ENCODE data around the gene ZSWIM1. TPM values are rescaled to one million over a fixed set of nuclear protein-coding genes. Genes with fewer than 3 reads are reported as not detected.

ZSWIM1 gene
- total and polyA plus RNA-seq, 2 of the 8 experiments (the other 6 are each of a cell fraction or from before 2014, with no cell fraction given): 14.1 to 15.6 TPM

DNA sequence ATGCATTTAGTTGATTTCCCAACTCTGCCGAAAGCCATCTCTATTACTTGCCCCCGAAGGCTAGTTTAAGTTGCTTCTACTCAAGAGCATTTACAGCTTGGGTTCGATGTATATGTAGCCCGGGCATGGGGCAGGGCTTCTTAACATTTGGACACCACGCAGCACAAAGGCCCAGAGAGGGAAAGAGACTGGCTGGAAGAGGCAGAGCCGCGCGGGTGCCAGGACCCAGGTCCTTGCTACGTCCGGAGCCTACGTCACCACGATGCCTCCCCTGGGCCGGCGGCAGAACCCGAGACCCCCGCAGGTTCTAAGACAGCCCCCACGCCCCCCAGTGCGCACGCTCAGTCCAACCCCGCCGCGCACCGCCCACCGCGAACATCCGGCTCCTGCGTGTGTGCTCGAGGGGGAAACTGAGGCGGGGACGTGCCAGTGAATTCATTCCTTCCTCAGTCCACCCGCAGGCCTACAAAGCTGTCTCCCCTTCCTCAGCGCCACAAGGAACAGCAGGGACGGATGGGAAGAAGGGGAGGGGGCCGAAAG, 53.1 kb downstream of the ZSWIM1 start:
- H4K91ac ChIP-seq (replicated peaks; ENCODE audit: insufficient read length, low read length): peak overlapping the region; percentile 99
- H3K4me2 ChIP-seq (ENCODE audit: insufficient read depth in 1 of 2, low read depth in 2 of 2, low read length in 2 of 2): peak overlapping the region; percentile 66 to 73
- POLR2A ChIA-PET (ENCODE audit: partially characterized antibody): interaction anchor here (0.6 to 18.4 kb wide), 38 partner anchors 12 to 641 kb away, joined by 3 to 283 read pairs (median 6); partner anchors contain the start of genes ACOT8, CTSA, NEURL2 and PLTP
- FAIRE-seq: no peak
- peak overlapping the region; percentile 95 for H3K56ac ChIP-seq (replicated peaks; ENCODE audit: insufficient read length, low read depth, low read length)
- DNase-seq (ENCODE audit: low read depth in 1 of 2, low spot score in 2 of 2): peak in 1 of 2 experiments; percentile 57
- H4K5ac ChIP-seq (ENCODE audit: insufficient read length, low read depth, low read length): peak overlapping the region; percentile 96
- no peak overlapping the region for H2AK5ac ChIP-seq (ENCODE audit: low read depth, low read length)
- CTCF ChIA-PET (ENCODE audit: partially characterized antibody): interaction anchor here (0.8 to 2.9 kb wide), 10 partner anchors 15 to 134 kb away, joined by 3 to 12 read pairs (median 4); partner anchors contain the start of gene UBE2C
- no peaks in the 10 kb centered on the region; the same call in 1 of the 2 replicates for H3K79me1 ChIP-seq (ENCODE audit: low read depth, low read length)
- peaks cover 0 to 22% of the 10 kb centered on the region in 2 experiments; a peak in 2 of 4 replicates for H3K79me2 ChIP-seq (ENCODE audit: control insufficient read depth in 1 of 2, insufficient read depth in 2 of 2, low read length in 2 of 2)
- no peaks in the 10 kb centered on the region for H3K27me3 ChIP-seq (replicated peaks in 1 of 4; ENCODE audit: control insufficient read depth in 3 of 4, extremely low read depth in 1 of 4, insufficient read depth in 3 of 4, low read length in 3 of 4)
- no peak overlapping the region for H3K23ac ChIP-seq (ENCODE audit: insufficient read length)
- H3K4me1 ChIP-seq (replicated peaks in 1 of 4; ENCODE audit: control insufficient read depth in 3 of 4, insufficient read depth in 4 of 4, low read length in 3 of 4): peaks cover 5 to 31% (median 14%) of the 10 kb centered on the region in 4 experiments
- H2BK120ac ChIP-seq (replicated peaks; ENCODE audit: low read depth, low read length): peak overlapping the region; percentile 67
- H2BK5ac ChIP-seq (ENCODE audit: low read depth, low read length): peak overlapping the region; percentile 96
- H3K23me2 ChIP-seq (ENCODE audit: low read depth, low read length): peaks cover 3% of the 10 kb centered on the region; the same call in 1 of the 2 replicates
- peak overlapping the region; percentile 100 for H3K27ac ChIP-seq (ENCODE audit: low read depth, low read length)
- H2BK20ac ChIP-seq (ENCODE audit: low read length): no peak overlapping the region
- H2BK12ac ChIP-seq (ENCODE audit: low read depth, low read length): no peak overlapping the region; the same call in 1 of the 2 replicates
- TF ChIP-seq EP300 (IDR thresholded peaks at IDR 0.05; ENCODE audit: borderline replicate concordance in 1 of 2, low read depth in 2 of 2, low read length in 2 of 2) (0 out of 3 replicates have a peak, but pooled peaks of 1 of the 2 experiments have one; percentile 9), HDAC2 (IDR thresholded peaks at IDR 0.05; ENCODE audit: borderline replicate concordance in 1 of 2, low read depth in 2 of 2, low read length in 2 of 2) (peak in 1 of 2 experiments; percentile 28; a peak in 1 of 4 replicates), ASH2L (IDR thresholded peaks at IDR 0.05; ENCODE audit: low read length) (peak; percentile 41), CEBPB (IDR thresholded peaks at IDR 0.05; ENCODE audit: low read depth, low read length) (0 out of 2 replicates have a peak, but pooled peaks have one; percentile 9), SIN3A (conservative IDR thresholded peaks at IDR 0.05 in 1 of 2, IDR thresholded peaks at IDR 0.05 in 1 of 2; ENCODE audit: low read depth in 1 of 2, low read length in 2 of 2) (no peak), CREB1 (IDR thresholded peaks at IDR 0.05) (peak; percentile 65; the same call in 1 of the 2 replicates), BACH1 (IDR thresholded peaks at IDR 0.05; ENCODE audit: low read length) (no peak), KDM1A (IDR thresholded peaks at IDR 0.05; ENCODE audit: borderline replicate concordance, low read length) (peak; percentile 27; the same call in 1 of the 2 replicates)
- H3K4ac ChIP-seq (replicated peaks; ENCODE audit: insufficient read length, low read depth, low read length): peak overlapping the region; percentile 82
- no peak overlapping the region; the same call in 1 of the 2 replicates for H2BK15ac ChIP-seq (ENCODE audit: low read length)
- H4K8ac ChIP-seq (ENCODE audit: extremely low read depth, insufficient read depth, low read length): peak overlapping the region; percentile 100
- H4K20me1 ChIP-seq (replicated peaks in 1 of 2; ENCODE audit: control insufficient read depth in 1 of 2, insufficient read depth in 2 of 2, low read length in 2 of 2): no peaks in the 10 kb centered on the region
- H3K9ac ChIP-seq (replicated peaks in 1 of 4; ENCODE audit: extremely low read depth in 1 of 4, low read depth in 3 of 4, low read length in 3 of 4): peak overlapping the region; percentile 87 to 100 (median 100)
- WGBS, 2 experiments (ENCODE audit: extremely low coverage in 1 of 2, insufficient coverage in 1 of 2, insufficient read length in 1 of 2, insufficient replicate concordance in 2 of 2, low coverage in 1 of 2, low lambda C conversion rate in 2 of 2, missing lambda C conversion rate in 1 of 2): 1% methylated on average over 29 of the region's 34 CpGs; no CpG with 5 or more reads in 1 of the 2 experiments
- peak overlapping the region; percentile 99 for H3K18ac ChIP-seq (ENCODE audit: extremely low read depth, low read length)
- H3K14ac ChIP-seq (ENCODE audit: insufficient read length): no peak overlapping the region
- H3K9me3 ChIP-seq (ENCODE audit: insufficient read depth in 2 of 2, low read depth in 1 of 2, low read length in 1 of 2): no peaks in the 10 kb centered on the region
- no peak overlapping the region; the same call in 1 of the 2 replicates for H2AFZ ChIP-seq (ENCODE audit: low read length)
- H3K4me3 ChIP-seq (ENCODE audit: extremely low read depth in 1 of 4, insufficient read depth in 2 of 4, low read depth in 3 of 4, low read length in 4 of 4): peak overlapping the region; percentile 66 to 91 (median 79)
- peaks cover under 1 to 9% (median 5%) of the 10 kb centered on the region in 4 experiments; a peak in 5 of 8 replicates for H3K36me3 ChIP-seq (ENCODE audit: control insufficient read depth in 2 of 4, insufficient read depth in 4 of 4, low read length in 3 of 4)

Data from H1 (cell line).